ENCODE data around the gene SLC35B2.

The SLC35B2 gene

DNA sequence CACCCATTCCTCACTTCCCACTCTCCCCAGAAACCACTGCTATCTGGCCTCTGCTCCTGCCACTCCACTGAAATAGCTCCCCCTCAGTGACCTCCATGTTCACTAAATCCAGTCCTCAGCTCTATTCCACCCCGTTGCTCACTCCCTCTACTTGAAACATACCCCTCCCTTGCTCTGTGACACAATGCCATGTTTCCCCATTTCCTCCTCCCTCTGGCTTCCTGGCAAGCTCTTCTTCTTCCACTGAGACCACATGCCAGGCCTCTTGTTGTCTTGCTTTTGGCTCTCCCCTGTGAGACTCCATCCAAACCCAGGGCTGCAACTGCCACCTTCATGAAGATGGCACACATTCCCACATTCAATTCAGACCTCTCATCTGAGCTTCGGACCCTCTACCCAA is 26.8 kb upstream of the SLC35B2 start:
- Histone ChIP-seq H3K27me3 (ENCODE audit: control insufficient read depth, insufficient read depth, low read length) (peaks cover 76% of the 10 kb centered on the region), H3K4me2 (ENCODE audit: low read length) (no peak overlapping the region), H3K9ac (ENCODE audit: low read depth, low read length) (no peak overlapping the region), H3K4me1 (ENCODE audit: control insufficient read depth, insufficient read depth, low read length) (no peaks in the 10 kb centered on the region), H3K36me3 (ENCODE audit: insufficient read depth, low read length) (no peaks in the 10 kb centered on the region), H3K4me3 (ENCODE audit: low read length) (no peak overlapping the region), H3K9me3 (replicated peaks; ENCODE audit: low read length) (no peaks in the 10 kb centered on the region)

DNA sequence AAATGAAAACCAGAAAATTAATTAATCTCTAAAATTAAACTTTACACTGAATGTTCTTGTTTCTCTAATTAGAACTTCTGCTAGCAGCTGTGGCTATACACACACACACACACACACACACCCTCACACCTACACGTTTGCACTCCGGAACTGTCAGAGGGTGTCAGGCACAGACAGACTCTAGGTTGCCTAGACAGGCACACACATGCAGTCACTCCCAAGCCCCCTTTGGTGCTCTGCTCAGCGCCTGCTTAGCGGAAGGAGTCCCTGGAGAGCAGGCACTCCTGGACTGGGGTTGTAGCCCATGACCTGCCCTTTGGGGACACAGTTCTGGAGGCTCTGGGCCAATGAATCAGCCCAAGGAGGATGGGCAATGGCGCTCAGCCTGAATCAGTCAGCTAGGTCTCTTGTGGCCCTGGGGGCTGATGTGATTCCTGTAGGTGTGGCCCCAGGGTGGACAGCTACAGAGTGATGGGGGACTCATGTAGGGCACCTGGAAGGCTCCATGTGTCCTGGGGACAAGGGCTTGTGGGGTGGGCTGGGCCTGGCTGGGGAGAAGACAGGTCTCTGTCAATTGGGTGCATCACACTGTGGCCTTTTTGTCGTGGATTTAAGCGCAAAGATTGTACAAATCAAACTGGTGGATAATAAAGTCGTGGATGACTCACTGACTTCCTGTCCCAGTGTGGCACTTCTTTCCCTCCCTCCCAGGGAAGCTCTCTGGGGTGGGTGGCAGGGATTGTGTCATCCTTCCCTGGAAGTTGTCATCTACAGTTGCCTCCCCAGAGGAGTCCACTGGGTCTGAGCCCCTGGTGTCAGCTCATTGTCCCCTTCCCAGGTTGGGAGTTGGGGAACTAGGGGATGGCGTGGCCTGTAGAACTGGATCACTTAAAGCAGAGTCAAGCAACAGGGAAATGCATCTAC is 21.7 kb upstream of the SLC35B2 start:
- no peaks in the 10 kb centered on the region for H3K9me3 ChIP-seq (replicated peaks; ENCODE audit: low read length)
- H3K27me3 ChIP-seq (ENCODE audit: control insufficient read depth, insufficient read depth, low read length) = peaks cover 63% of the 10 kb centered on the region
- H3K4me3 ChIP-seq (ENCODE audit: low read length) = no peak overlapping the region
- no peak overlapping the region for H3K9ac ChIP-seq (ENCODE audit: low read depth, low read length)
- H3K4me1 ChIP-seq (ENCODE audit: control insufficient read depth, insufficient read depth, low read length) = peaks cover 3% of the 10 kb centered on the region
- no peaks in the 10 kb centered on the region for H3K36me3 ChIP-seq (ENCODE audit: insufficient read depth, low read length)
- H3K4me2 ChIP-seq (ENCODE audit: low read length) = no peak overlapping the region

DNA sequence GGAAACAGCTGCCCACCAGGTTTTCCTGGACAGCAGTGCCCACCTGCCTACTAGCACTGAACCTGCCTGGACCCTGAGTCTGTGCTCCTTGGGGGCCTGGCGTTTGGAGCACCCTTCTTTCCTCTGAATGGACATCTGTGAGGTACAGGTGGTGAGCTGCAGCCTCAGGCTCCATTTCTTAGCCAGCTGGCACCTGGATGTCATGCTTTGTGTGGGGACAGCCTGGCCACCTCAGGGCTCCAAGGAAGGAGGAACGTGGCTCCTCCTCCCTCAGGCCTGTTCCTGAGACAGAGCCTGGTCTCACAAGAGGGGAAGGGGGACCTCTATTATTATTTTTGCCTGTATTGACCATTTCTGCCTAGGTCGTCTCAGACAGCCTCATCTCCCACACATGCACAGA is 21.0 kb upstream of the SLC35B2 start:
- H3K4me3 ChIP-seq (ENCODE audit: low read length) = no peak overlapping the region
- peaks cover 3% of the 10 kb centered on the region for H3K4me1 ChIP-seq (ENCODE audit: control insufficient read depth, insufficient read depth, low read length)
- no peaks in the 10 kb centered on the region for H3K36me3 ChIP-seq (ENCODE audit: insufficient read depth, low read length)
- H3K27me3 ChIP-seq (ENCODE audit: control insufficient read depth, insufficient read depth, low read length) = peaks cover 61% of the 10 kb centered on the region
- no peaks in the 10 kb centered on the region for H3K9me3 ChIP-seq (replicated peaks; ENCODE audit: low read length)
- no peak overlapping the region for H3K4me2 ChIP-seq (ENCODE audit: low read length)
- H3K9ac ChIP-seq (ENCODE audit: low read depth, low read length) = no peak overlapping the region

GRCh38 chr6:44277763-44278162 is 20.4 kb upstream of the SLC35B2 start:
- Histone ChIP-seq H3K4me1 (ENCODE audit: control insufficient read depth, insufficient read depth, low read length) (peaks cover 3% of the 10 kb centered on the region), H3K9ac (ENCODE audit: low read depth, low read length) (no peak overlapping the region), H3K4me2 (ENCODE audit: low read length) (no peak overlapping the region), H3K9me3 (replicated peaks; ENCODE audit: low read length) (no peaks in the 10 kb centered on the region), H3K36me3 (ENCODE audit: insufficient read depth, low read length) (no peaks in the 10 kb centered on the region), H3K4me3 (ENCODE audit: low read length) (no peak overlapping the region), H3K27me3 (ENCODE audit: control insufficient read depth, insufficient read depth, low read length) (peaks cover 62% of the 10 kb centered on the region)

- Histone ChIP-seq H3K4me3 (ENCODE audit: low read length) (no peak overlapping the region), H3K4me2 (ENCODE audit: low read length) (no peak overlapping the region), H3K27me3 (ENCODE audit: control insufficient read depth, insufficient read depth, low read length) (peaks cover 64% of the 10 kb centered on the region), H3K9ac (ENCODE audit: low read depth, low read length) (no peak overlapping the region), H3K9me3 (replicated peaks; ENCODE audit: low read length) (no peaks in the 10 kb centered on the region), H3K4me1 (ENCODE audit: control insufficient read depth, insufficient read depth, low read length) (peaks cover 3% of the 10 kb centered on the region), H3K36me3 (ENCODE audit: insufficient read depth, low read length) (no peaks in the 10 kb centered on the region)
These were observed 19.6 kb upstream of the SLC35B2 start for GRCh38 chr6:44276667-44277640.

- H3K4me3 ChIP-seq (ENCODE audit: low read length) = peak overlapping the region; percentile 57
- no peaks in the 10 kb centered on the region for H3K36me3 ChIP-seq (ENCODE audit: insufficient read depth, low read length)
- H3K4me2 ChIP-seq (ENCODE audit: low read length) = peak overlapping the region; percentile 80
- no peak overlapping the region for H3K9ac ChIP-seq (ENCODE audit: low read depth, low read length)
- H3K27me3 ChIP-seq (ENCODE audit: control insufficient read depth, insufficient read depth, low read length) = peaks cover 71% of the 10 kb centered on the region
- H3K4me1 ChIP-seq (ENCODE audit: control insufficient read depth, insufficient read depth, low read length) = peaks cover 3% of the 10 kb centered on the region
- H3K9me3 ChIP-seq (replicated peaks; ENCODE audit: low read length) = no peaks in the 10 kb centered on the region
These were observed 18.7 kb upstream of the SLC35B2 start for GRCh38 chr6:44275749-44276648.

- Histone ChIP-seq H3K9ac (ENCODE audit: low read depth, low read length) (no peak overlapping the region), H3K36me3 (ENCODE audit: insufficient read depth, low read length) (no peaks in the 10 kb centered on the region), H3K27me3 (ENCODE audit: control insufficient read depth, insufficient read depth, low read length) (peaks cover 65% of the 10 kb centered on the region), H3K9me3 (replicated peaks; ENCODE audit: low read length) (no peaks in the 10 kb centered on the region), H3K4me2 (ENCODE audit: low read length) (peak overlapping the region; percentile 80), H3K4me1 (ENCODE audit: control insufficient read depth, insufficient read depth, low read length) (peaks cover 3% of the 10 kb centered on the region), H3K4me3 (ENCODE audit: low read length) (no peak overlapping the region)
These were observed 18.0 kb upstream of the SLC35B2 start for GRCh38 chr6:44275271-44275748.

DNA sequence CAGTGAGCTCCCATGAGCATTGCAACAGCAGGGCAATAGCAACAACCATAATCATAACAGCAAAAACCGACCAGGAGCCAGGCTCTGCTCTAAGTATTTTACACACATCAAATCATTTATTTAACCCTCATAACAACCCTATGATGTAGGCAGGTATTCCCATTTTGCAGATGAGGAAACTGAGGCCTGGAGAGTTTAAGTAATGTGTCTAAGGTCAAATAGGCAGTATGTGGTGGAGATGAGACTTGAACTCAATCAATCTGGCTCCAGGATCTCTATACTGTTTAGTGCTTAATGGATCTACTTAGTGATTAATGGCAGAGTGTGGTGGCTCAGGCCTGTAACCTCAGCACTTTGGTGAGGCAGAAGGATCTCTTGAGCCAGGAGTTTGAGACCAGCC is 16.3 kb upstream of the SLC35B2 start:
- no peaks in the 10 kb centered on the region for H3K9me3 ChIP-seq (replicated peaks; ENCODE audit: low read length)
- H3K9ac ChIP-seq (ENCODE audit: low read depth, low read length) = no peak overlapping the region
- no peak overlapping the region for H3K4me2 ChIP-seq (ENCODE audit: low read length)
- no peaks in the 10 kb centered on the region for H3K36me3 ChIP-seq (ENCODE audit: insufficient read depth, low read length)
- peaks cover 3% of the 10 kb centered on the region for H3K4me1 ChIP-seq (ENCODE audit: control insufficient read depth, insufficient read depth, low read length)
- H3K27me3 ChIP-seq (ENCODE audit: control insufficient read depth, insufficient read depth, low read length) = peaks cover 69% of the 10 kb centered on the region
- no peak overlapping the region for H3K4me3 ChIP-seq (ENCODE audit: low read length)

GRCh38 chr6:44272999-44273566 is 15.8 kb upstream of the SLC35B2 start:
- H3K27me3 ChIP-seq (ENCODE audit: control insufficient read depth, insufficient read depth, low read length) = peaks cover 71% of the 10 kb centered on the region
- H3K4me2 ChIP-seq (ENCODE audit: low read length) = no peak overlapping the region
- no peak overlapping the region for H3K9ac ChIP-seq (ENCODE audit: low read depth, low read length)
- no peaks in the 10 kb centered on the region for H3K36me3 ChIP-seq (ENCODE audit: insufficient read depth, low read length)
- H3K4me1 ChIP-seq (ENCODE audit: control insufficient read depth, insufficient read depth, low read length) = peaks cover 3% of the 10 kb centered on the region
- no peaks in the 10 kb centered on the region for H3K9me3 ChIP-seq (replicated peaks; ENCODE audit: low read length)
- H3K4me3 ChIP-seq (ENCODE audit: low read length) = no peak overlapping the region

GRCh38 chr6:44272529-44272928 is 15.2 kb upstream of the SLC35B2 start:
- peaks cover 65% of the 10 kb centered on the region for H3K27me3 ChIP-seq (ENCODE audit: control insufficient read depth, insufficient read depth, low read length)
- H3K4me2 ChIP-seq (ENCODE audit: low read length) = no peak overlapping the region
- no peak overlapping the region for H3K9ac ChIP-seq (ENCODE audit: low read depth, low read length)
- no peaks in the 10 kb centered on the region for H3K36me3 ChIP-seq (ENCODE audit: insufficient read depth, low read length)
- no peak overlapping the region for H3K4me3 ChIP-seq (ENCODE audit: low read length)
- H3K9me3 ChIP-seq (replicated peaks; ENCODE audit: low read length) = no peaks in the 10 kb centered on the region
- H3K4me1 ChIP-seq (ENCODE audit: control insufficient read depth, insufficient read depth, low read length) = peaks cover 3% of the 10 kb centered on the region
